ENCODE measurements around the gene GDPD3.

The GDPD3 gene

GRCh38 chr16:30104492-30104891, 8.8 kb downstream of the GDPD3 start:
- no peak for DNase-seq (ENCODE audit: low read depth in 1 of 2, low spot score in 1 of 2)
- H3K27ac ChIP-seq (replicated peaks): no peak overlapping the region
- TF ChIP-seq CTCF (IDR thresholded peaks at IDR 0.05; ENCODE audit: insufficient read depth, low read length) (no peak), GABPA (IDR thresholded peaks at IDR 0.05; ENCODE audit: low read depth) (no peak)
- no peak overlapping the region for H3K4me3 ChIP-seq (replicated peaks; ENCODE audit: insufficient read depth, low read length)
- no peaks in the 10 kb centered on the region for H3K27me3 ChIP-seq (ENCODE audit: insufficient read depth, poor library complexity, severe bottlenecking)

- no peak overlapping the region for H3K27ac ChIP-seq (replicated peaks)
- DNase-seq (ENCODE audit: low read depth in 1 of 2, low spot score in 1 of 2): no peak
- TF ChIP-seq GABPA (IDR thresholded peaks at IDR 0.05; ENCODE audit: low read depth): no peak
- TF ChIP-seq REST (IDR thresholded peaks at IDR 0.05; ENCODE audit: insufficient replicate concordance, low read depth): no peak
- no peak for TF ChIP-seq SPI1 (IDR thresholded peaks at IDR 0.05; ENCODE audit: borderline replicate concordance, low read depth)
- TF ChIP-seq CTCF (IDR thresholded peaks at IDR 0.05; ENCODE audit: insufficient read depth, low read length): no peak
- TF ChIP-seq POLR2AphosphoS5 (IDR thresholded peaks at IDR 0.05; ENCODE audit: low read depth): no peak
- no peaks in the 10 kb centered on the region for H3K27me3 ChIP-seq (ENCODE audit: insufficient read depth, poor library complexity, severe bottlenecking)
- no peak overlapping the region for H3K4me3 ChIP-seq (replicated peaks; ENCODE audit: insufficient read depth, low read length)
Measured at GRCh38 chr16:30104090-30104489, 9.2 kb downstream of the GDPD3 start.

GRCh38 chr16:30096862-30097563, 16.3 kb downstream of the GDPD3 start:
- DNase-seq (ENCODE audit: low read depth in 1 of 2, low spot score in 1 of 2): peak in 1 of 2 experiments; percentile 50
- TF ChIP-seq GABPA (IDR thresholded peaks at IDR 0.05; ENCODE audit: low read depth): no peak
- no peak for TF ChIP-seq CTCF (IDR thresholded peaks at IDR 0.05; ENCODE audit: insufficient read depth, low read length)
- TF ChIP-seq SPI1 (IDR thresholded peaks at IDR 0.05; ENCODE audit: borderline replicate concordance, low read depth): peak; percentile 93
- no peak for TF ChIP-seq REST (IDR thresholded peaks at IDR 0.05; ENCODE audit: insufficient replicate concordance, low read depth)
- TF ChIP-seq POLR2AphosphoS5 (IDR thresholded peaks at IDR 0.05; ENCODE audit: low read depth): peak; percentile 63
- Histone ChIP-seq H3K4me3 (replicated peaks; ENCODE audit: insufficient read depth, low read length) (no peak overlapping the region), H3K27me3 (ENCODE audit: insufficient read depth, poor library complexity, severe bottlenecking) (no peaks in the 10 kb centered on the region), H3K27ac (replicated peaks) (no peak overlapping the region)

Measured in HL-60 (cell line).